ENCODE results near the gene GPR62. TPM values are rescaled to one million over a fixed set of nuclear protein-coding genes. Genes with fewer than 3 reads are reported as not detected.

Gene GPR62
- total and polyA plus RNA-seq, 9 of the 15 experiments (the other 6 are each of a cell fraction or from before 2014, with no cell fraction given): not detected

GRCh38 chr3:51941798-51942602, 13.2 kb upstream of the GPR62 start, which contains the start of the genes PARP3 and RRP9 (continued):
- TF ChIP-seq, protein P1, sequence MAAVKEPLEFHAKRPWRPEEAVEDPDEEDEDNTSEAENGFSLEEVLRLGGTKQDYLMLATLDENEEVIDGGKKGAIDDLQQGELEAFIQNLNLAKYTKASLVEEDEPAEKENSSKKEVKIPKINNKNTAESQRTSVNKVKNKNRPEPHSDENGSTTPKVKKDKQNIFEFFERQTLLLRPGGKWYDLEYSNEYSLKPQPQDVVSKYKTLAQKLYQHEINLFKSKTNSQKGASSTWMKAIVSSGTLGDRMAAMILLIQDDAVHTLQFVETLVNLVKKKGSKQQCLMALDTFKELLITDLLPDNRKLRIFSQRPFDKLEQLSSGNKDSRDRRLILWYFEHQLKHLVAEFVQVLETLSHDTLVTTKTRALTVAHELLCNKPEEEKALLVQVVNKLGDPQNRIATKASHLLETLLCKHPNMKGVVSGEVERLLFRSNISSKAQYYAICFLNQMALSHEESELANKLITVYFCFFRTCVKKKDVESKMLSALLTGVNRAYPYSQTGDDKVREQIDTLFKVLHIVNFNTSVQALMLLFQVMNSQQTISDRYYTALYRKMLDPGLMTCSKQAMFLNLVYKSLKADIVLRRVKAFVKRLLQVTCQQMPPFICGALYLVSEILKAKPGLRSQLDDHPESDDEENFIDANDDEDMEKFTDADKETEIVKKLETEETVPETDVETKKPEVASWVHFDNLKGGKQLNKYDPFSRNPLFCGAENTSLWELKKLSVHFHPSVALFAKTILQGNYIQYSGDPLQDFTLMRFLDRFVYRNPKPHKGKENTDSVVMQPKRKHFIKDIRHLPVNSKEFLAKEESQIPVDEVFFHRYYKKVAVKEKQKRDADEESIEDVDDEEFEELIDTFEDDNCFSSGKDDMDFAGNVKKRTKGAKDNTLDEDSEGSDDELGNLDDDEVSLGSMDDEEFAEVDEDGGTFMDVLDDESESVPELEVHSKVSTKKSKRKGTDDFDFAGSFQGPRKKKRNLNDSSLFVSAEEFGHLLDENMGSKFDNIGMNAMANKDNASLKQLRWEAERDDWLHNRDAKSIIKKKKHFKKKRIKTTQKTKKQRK (IDR thresholded peaks at IDR 0.05; ENCODE audit: borderline replicate concordance, low read depth, low read length): 0 out of 2 replicates have a peak, but pooled peaks have one; percentile 20
- TF ChIP-seq, protein P2, sequence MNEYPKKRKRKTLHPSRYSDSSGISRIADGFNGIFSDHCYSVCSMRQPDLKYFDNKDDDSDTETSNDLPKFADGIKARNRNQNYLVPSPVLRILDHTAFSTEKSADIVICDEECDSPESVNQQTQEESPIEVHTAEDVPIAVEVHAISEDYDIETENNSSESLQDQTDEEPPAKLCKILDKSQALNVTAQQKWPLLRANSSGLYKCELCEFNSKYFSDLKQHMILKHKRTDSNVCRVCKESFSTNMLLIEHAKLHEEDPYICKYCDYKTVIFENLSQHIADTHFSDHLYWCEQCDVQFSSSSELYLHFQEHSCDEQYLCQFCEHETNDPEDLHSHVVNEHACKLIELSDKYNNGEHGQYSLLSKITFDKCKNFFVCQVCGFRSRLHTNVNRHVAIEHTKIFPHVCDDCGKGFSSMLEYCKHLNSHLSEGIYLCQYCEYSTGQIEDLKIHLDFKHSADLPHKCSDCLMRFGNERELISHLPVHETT (CRISPR knock-in tag; conservative IDR thresholded peaks at IDR 0.05 in 1 of 2, IDR thresholded peaks at IDR 0.05 in 1 of 2): no peak; a peak in 1 of 4 replicates
- TF ChIP-seq SREBF2 (CRISPR knock-in tag; IDR thresholded peaks at IDR 0.05): no peak
- TF ChIP-seq MTA3 (IDR thresholded peaks at IDR 0.05; ENCODE audit: borderline replicate concordance): peak; percentile 61; the same call in 1 of the 2 replicates
- no peak for TF ChIP-seq RERE (CRISPR knock-in tag; IDR thresholded peaks at IDR 0.05; ENCODE audit: borderline replicate concordance)
- TF ChIP-seq, protein P3, sequence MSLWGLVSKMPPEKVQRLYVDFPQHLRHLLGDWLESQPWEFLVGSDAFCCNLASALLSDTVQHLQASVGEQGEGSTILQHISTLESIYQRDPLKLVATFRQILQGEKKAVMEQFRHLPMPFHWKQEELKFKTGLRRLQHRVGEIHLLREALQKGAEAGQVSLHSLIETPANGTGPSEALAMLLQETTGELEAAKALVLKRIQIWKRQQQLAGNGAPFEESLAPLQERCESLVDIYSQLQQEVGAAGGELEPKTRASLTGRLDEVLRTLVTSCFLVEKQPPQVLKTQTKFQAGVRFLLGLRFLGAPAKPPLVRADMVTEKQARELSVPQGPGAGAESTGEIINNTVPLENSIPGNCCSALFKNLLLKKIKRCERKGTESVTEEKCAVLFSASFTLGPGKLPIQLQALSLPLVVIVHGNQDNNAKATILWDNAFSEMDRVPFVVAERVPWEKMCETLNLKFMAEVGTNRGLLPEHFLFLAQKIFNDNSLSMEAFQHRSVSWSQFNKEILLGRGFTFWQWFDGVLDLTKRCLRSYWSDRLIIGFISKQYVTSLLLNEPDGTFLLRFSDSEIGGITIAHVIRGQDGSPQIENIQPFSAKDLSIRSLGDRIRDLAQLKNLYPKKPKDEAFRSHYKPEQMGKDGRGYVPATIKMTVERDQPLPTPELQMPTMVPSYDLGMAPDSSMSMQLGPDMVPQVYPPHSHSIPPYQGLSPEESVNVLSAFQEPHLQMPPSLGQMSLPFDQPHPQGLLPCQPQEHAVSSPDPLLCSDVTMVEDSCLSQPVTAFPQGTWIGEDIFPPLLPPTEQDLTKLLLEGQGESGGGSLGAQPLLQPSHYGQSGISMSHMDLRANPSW (CRISPR knock-in tag; IDR thresholded peaks at IDR 0.05): no peak
- TF ChIP-seq SAP30 (IDR thresholded peaks at IDR 0.05; ENCODE audit: borderline replicate concordance, insufficient read depth, low read depth, low read length, poor library complexity, severe bottlenecking): peak; percentile 97
- peak in 1 of 2 experiments; percentile 57; a peak in 2 of 4 replicates for TF ChIP-seq SRF (CRISPR knock-in tag; IDR thresholded peaks at IDR 0.05)
- no peak for TF ChIP-seq FOXJ3 (CRISPR knock-in tag; IDR thresholded peaks at IDR 0.05)
- peak; percentile 40; the same call in 1 of the 2 replicates for TF ChIP-seq RAD51 (IDR thresholded peaks at IDR 0.05; ENCODE audit: borderline replicate concordance, low read depth)

All from K562 (cell line).